Activated CD8-positive, alpha-beta memory T cell treated with anti-CD3 and anti-CD28 coated beads, Interleukin-2, amount 10 ng/mL, durations not matched to agents 7 days and 5 days (primary cell): ENCODE data around the gene FCHO2. TPM values are rescaled to one million over a fixed set of nuclear protein-coding genes. Genes with fewer than 3 reads are reported as not detected.
A peak's percentile ranks its signal among the peaks of the same experiment; 100 is the strongest.
"Not testable (repeated sequence)": the region's sequence is repeated elsewhere in the genome, so short reads cannot be mapped to it uniquely, and the experiment has no call there.

ENCODE experiments used
- ATAC-seq: fragments of 150-1000 bp; cut with Tn5 transposase; one replicate; pipeline ENCODE4 v1.10.0; 2021; ENCODE audit warnings: moderate library complexity
- CTCF ChIA-PET: fragments of 350-600 bp; sonication (Branson Sonifier 250); formaldehyde crosslinking; loops from one replicate; lab custom pipeline; 2021; ENCODE audit warnings: antibody characterized with exemption; lab: Charles Lee
- DNase-seq: peaks from one replicate; pipeline ENCODE4 v3.0.0-alpha.2; 2020
- H3K27ac Mint-ChIP-seq: one replicate; pipeline ENCODE4 v1.8.0; 2021; ENCODE audit warnings: mild to moderate bottlenecking, mixed read lengths
- H3K27me3 Mint-ChIP-seq: one replicate; pipeline ENCODE4 v1.8.0; 2021; ENCODE audit warnings: mixed read lengths
- H3K36me3 Mint-ChIP-seq: one replicate; pipeline ENCODE4 v1.8.0; 2021; ENCODE audit warnings: mild to moderate bottlenecking, mixed read lengths
- H3K4me1 Mint-ChIP-seq: one replicate; pipeline ENCODE4 v1.8.0; 2021; ENCODE audit warnings: mixed read lengths
- H3K4me3 Mint-ChIP-seq: one replicate; pipeline ENCODE4 v1.8.0; 2021; ENCODE audit warnings: mild to moderate bottlenecking, moderate library complexity, mixed read lengths
- H3K9me3 Mint-ChIP-seq: one replicate; pipeline ENCODE4 v1.8.0; 2022; ENCODE audit warnings: low read depth, mixed read lengths
- total RNA-seq, 2 experiments: library from RNA; stranded (reverse); gene quantifications; one replicate each; pipeline ENCODE4 v1.2.3, GENCODE V29; 2021

Gene FCHO2, protein sequence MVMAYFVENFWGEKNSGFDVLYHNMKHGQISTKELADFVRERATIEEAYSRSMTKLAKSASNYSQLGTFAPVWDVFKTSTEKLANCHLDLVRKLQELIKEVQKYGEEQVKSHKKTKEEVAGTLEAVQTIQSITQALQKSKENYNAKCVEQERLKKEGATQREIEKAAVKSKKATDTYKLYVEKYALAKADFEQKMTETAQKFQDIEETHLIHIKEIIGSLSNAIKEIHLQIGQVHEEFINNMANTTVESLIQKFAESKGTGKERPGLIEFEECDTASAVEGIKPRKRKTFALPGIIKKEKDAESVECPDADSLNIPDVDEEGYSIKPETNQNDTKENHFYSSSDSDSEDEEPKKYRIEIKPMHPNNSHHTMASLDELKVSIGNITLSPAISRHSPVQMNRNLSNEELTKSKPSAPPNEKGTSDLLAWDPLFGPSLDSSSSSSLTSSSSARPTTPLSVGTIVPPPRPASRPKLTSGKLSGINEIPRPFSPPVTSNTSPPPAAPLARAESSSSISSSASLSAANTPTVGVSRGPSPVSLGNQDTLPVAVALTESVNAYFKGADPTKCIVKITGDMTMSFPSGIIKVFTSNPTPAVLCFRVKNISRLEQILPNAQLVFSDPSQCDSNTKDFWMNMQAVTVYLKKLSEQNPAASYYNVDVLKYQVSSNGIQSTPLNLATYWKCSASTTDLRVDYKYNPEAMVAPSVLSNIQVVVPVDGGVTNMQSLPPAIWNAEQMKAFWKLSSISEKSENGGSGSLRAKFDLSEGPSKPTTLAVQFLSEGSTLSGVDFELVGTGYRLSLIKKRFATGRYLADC
- total RNA-seq: 1 to 10 TPM; 2.1 to 2.8 TPM

DNA sequence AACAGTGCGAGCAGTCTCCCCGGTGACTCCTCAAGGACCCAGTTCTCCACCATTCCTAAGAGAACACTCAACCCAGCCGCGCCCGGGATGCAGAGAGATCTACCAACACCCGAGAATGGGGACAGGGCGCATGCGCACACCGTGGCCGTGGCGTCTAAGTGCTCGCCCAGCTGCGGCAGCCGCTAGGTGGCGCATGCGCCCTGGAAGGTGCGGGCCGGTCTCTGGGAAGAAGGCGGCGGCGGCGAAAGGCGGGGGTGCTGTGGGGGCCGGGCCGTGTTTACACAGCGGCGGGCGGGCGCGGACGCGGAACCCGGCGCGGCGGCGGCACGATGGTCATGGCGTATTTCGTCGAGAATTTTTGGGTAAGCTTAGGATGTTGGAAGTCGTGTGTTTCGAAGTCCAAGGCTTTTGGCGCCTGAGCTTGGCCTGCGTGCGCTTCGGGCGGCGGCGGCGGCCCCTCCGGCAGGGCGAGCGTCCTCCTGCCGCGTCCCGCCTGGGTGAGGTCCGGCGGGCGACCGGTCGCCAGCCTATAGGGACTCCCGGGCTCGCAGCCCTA lies at the start of gene FCHO2:
FCHO2 (plus strand) TSS at position 274 of the 556 bp plus-strand sequence; CDS start at position 330, 56 bp downstream.
- CTCF ChIA-PET: interaction anchor here (0.8 to 2.6 kb wide), 8 partner anchors 12 to 495 kb away, joined by 3 to 17 read pairs (median 4); no protein-coding TSS in a partner anchor
- H3K36me3 Mint-ChIP-seq: peaks cover 4% of the 10 kb centered on the region
- no peaks in the 10 kb centered on the region for H3K9me3 Mint-ChIP-seq
- peak within 1 kb of the TSS; percentile 79 for H3K27ac Mint-ChIP-seq
- DNase-seq (peak; percentile 96), ATAC-seq (peak; percentile 93)
- H3K4me1 Mint-ChIP-seq: peaks cover 17% of the 10 kb centered on the region
- peaks cover 47% of the 10 kb centered on the region for H3K27me3 Mint-ChIP-seq
- peak within 1 kb of the TSS; percentile 90 for H3K4me3 Mint-ChIP-seq

DNA sequence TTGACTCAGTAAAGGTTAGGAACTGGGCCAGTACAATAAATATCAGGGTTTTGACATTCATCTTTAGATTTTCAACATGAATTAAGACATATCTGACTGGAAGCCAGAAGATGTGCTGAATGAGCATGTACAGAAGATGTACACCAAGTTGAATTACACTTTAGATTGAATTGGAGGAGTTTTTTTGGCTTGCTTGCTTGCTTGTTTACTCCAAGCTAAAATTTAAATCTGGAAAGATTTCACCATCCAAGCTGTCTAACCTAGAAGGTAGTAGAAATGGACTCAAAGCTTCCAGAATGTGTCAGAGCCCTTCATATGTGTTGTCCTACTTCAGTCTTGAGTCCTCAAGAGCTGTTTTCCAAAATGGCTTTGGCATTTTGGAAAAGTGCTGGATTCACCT lies 49.0 kb upstream of the FCHO2 start:
- Mint-ChIP-seq H3K27ac (no peak overlapping the region), H3K27me3 (no peaks in the 10 kb centered on the region), H3K4me1 (no peaks in the 10 kb centered on the region), H3K9me3 (no peaks in the 10 kb centered on the region), H3K4me3 (no peak overlapping the region), H3K36me3 (peaks cover 46% of the 10 kb centered on the region)
- CTCF ChIA-PET: no interaction called here
- DNase-seq (no peak), ATAC-seq (no peak)

DNA sequence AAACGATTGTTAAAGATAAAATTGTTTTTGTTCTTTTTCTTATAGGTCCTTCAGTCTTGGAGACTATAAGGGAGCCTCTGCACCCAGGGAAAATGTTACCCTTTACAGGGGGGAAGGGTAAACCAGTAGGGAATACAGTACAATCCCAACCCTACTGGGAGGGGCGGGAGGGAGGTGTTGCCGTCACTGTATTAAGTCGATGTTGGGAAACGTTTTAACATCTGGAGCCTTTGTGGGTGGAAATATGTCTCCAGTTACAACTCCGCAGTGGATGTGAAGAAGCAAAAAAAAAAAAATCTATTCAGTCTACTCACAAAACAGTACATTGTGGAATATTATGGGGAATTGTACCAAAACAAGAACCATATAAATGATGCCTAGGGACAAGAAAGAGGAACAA lies 47.2 kb upstream of the FCHO2 start:
- H3K27me3 Mint-ChIP-seq: no peaks in the 10 kb centered on the region
- no peaks in the 10 kb centered on the region for H3K4me1 Mint-ChIP-seq
- ATAC-seq (no peak), DNase-seq (no peak)
- no peak overlapping the region for H3K27ac Mint-ChIP-seq
- H3K36me3 Mint-ChIP-seq: peaks cover 34% of the 10 kb centered on the region
- CTCF ChIA-PET: no interaction called here
- no peaks in the 10 kb centered on the region for H3K9me3 Mint-ChIP-seq
- no peak overlapping the region for H3K4me3 Mint-ChIP-seq

DNA sequence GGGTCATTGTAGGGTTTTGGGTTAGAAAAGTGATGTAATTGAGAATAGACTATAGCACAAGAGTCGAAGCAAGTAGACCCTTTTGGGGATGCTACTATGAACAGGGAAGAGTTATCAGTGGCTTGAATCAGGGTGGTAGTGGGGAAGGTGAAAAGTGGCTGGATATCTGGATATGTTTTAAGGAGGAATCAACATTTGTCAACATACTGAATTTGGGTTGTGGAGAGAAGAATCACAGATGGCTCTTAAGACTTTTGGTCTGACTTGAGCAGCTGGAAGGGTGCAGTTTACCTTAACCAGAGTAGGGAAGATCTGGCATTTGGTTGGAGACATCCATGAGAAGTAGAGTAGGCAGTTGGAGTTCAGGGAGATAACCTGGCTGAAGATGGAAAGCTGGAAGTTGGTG lies 38.5 kb upstream of the FCHO2 start:
- Mint-ChIP-seq H3K36me3 (peaks cover 1% of the 10 kb centered on the region), H3K9me3 (no peaks in the 10 kb centered on the region), H3K27ac (no peak overlapping the region), H3K4me1 (no peaks in the 10 kb centered on the region), H3K4me3 (no peak overlapping the region), H3K27me3 (peaks cover 3% of the 10 kb centered on the region)
- CTCF ChIA-PET: no interaction called here
- no peak for DNase-seq
- no peak for ATAC-seq

GRCh38 chr5:72920690-72921502 lies 34.9 kb upstream of the FCHO2 start:
- Mint-ChIP-seq H3K36me3 (no peaks in the 10 kb centered on the region), H3K4me3 (no peak overlapping the region), H3K9me3 (no peaks in the 10 kb centered on the region), H3K4me1 (no peaks in the 10 kb centered on the region), H3K27ac (no peak overlapping the region), H3K27me3 (peaks cover 6% of the 10 kb centered on the region)
- CTCF ChIA-PET: no interaction called here
- no peak for DNase-seq
- no peak for ATAC-seq

DNA sequence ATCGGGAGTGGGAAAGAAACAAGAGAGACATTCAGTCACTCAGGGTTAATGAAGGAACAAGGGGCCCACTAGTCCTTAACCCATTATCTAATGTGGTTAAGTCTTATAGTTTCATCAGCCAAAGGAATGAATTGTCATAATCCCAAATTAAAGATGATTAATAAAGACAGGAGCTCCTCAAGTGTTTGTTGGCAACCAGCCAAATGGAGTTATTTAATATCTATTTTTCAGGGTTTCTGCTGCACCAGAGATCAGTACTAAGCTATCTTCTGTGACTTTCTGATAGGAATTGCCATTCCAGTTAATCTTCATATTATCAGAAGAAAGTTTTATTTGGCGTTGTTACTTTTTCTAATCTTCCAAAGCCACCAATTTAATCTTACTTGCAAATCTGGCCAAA lies 34.0 kb upstream of the FCHO2 start:
- no peaks in the 10 kb centered on the region for H3K9me3 Mint-ChIP-seq
- ATAC-seq (no peak), DNase-seq (no peak)
- H3K4me1 Mint-ChIP-seq: no peaks in the 10 kb centered on the region
- H3K4me3 Mint-ChIP-seq: no peak overlapping the region
- H3K36me3 Mint-ChIP-seq: no peaks in the 10 kb centered on the region
- peaks cover 6% of the 10 kb centered on the region for H3K27me3 Mint-ChIP-seq
- CTCF ChIA-PET: no interaction called here
- H3K27ac Mint-ChIP-seq: no peak overlapping the region

GRCh38 chr5:72922422-72922821 lies 33.4 kb upstream of the FCHO2 start:
- Mint-ChIP-seq H3K4me1 (no peaks in the 10 kb centered on the region), H3K9me3 (no peaks in the 10 kb centered on the region), H3K27me3 (peaks cover 10% of the 10 kb centered on the region), H3K36me3 (no peaks in the 10 kb centered on the region), H3K27ac (no peak overlapping the region), H3K4me3 (no peak overlapping the region)
- DNase-seq (no peak), ATAC-seq (no peak)
- CTCF ChIA-PET: no interaction called here

DNA sequence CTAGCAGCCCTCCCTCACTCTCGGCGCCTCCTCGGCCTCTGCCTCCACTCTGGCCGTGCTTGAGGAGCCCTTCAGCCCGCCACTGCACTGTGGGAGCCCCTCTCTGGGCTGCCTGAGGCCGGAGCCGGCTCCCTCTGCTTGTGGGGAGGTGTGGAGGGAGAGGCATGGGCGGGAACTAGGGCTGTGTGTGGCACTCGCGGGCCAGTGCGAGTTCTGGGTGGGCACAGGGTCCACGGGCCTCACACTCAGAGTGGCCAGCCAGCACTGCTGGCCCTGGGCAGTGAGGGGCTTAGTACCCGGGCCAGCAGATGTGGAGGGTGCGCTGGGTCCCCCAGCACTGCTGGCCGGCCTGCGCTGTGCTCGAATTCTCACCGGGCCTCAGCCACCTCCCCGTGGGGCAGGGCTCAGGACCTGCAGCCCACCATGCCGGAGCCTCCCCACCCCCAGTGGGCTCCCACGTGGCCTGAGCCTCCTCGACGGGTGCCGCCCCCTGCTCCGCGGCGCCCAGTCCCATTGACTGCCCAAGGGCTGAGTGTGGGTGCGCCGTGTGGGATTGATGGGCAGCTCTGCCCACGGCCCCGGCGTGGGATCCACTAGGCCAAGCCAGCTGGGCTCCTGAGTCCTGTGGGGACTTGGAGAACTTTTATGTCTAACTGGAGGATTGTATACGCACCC lies 30.4 kb upstream of the FCHO2 start:
- no peaks in the 10 kb centered on the region for H3K36me3 Mint-ChIP-seq
- ATAC-seq (no peak), DNase-seq (no peak)
- no peaks in the 10 kb centered on the region for H3K9me3 Mint-ChIP-seq
- peaks cover 21% of the 10 kb centered on the region for H3K27me3 Mint-ChIP-seq
- CTCF ChIA-PET: no interaction called here
- no peak overlapping the region for H3K27ac Mint-ChIP-seq
- no peak overlapping the region for H3K4me3 Mint-ChIP-seq
- no peaks in the 10 kb centered on the region for H3K4me1 Mint-ChIP-seq

DNA sequence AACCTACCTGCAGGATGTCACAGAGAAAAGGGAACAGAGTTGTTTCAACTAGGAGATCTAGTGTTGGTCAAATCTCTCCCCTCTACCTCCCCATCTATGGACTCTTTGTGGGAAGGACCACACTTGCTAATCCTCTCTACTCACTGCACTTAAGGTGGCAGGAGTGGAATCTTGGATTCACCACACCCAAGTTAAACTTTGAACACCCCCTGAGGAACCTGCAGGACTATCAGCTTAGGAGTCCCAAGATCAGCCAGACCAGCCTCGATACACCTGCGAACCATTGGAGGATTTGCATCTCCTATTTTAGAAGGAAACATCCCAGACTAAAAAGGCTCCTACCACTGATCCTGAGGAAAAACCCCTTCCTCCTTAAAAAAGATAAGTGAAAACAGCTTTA lies 23.2 kb upstream of the FCHO2 start:
- H3K27ac Mint-ChIP-seq, H3K36me3 Mint-ChIP-seq, DNase-seq, CTCF ChIA-PET, H3K9me3 Mint-ChIP-seq, H3K4me1 Mint-ChIP-seq, H3K4me3 Mint-ChIP-seq, ATAC-seq: not testable (repeated sequence)
- peaks cover 26% of the 10 kb centered on the region for H3K27me3 Mint-ChIP-seq

- H3K27ac Mint-ChIP-seq, H3K9me3 Mint-ChIP-seq, H3K4me3 Mint-ChIP-seq, H3K4me1 Mint-ChIP-seq, CTCF ChIA-PET, DNase-seq, H3K36me3 Mint-ChIP-seq, ATAC-seq: not testable (repeated sequence)
- H3K27me3 Mint-ChIP-seq: peaks cover 34% of the 10 kb centered on the region
Observed at GRCh38 chr5:72934953-72935725, 20.7 kb upstream of the FCHO2 start.

DNA sequence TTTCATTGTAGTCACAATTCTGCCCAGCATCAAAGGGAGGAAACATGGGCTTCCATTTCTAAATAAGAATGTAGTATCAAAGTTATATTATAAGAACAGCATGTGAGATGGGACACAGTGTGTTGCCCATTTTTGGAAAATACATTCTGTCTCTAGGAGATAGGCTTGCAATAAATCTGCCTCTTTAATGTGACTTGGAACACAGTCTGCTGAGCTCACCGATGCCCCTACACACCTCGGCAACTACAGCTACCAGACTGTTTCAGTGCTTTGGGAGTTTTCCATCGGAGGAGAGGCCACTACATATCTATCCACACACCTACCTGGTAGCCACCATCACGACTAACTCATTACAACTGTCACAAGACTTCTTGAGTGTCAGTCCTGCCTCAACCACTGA lies 18.9 kb upstream of the FCHO2 start:
- no peaks in the 10 kb centered on the region for H3K36me3 Mint-ChIP-seq
- peaks cover 32% of the 10 kb centered on the region for H3K27me3 Mint-ChIP-seq
- no peaks in the 10 kb centered on the region for H3K9me3 Mint-ChIP-seq
- no peak overlapping the region for H3K27ac Mint-ChIP-seq
- CTCF ChIA-PET: interaction anchor here (1.0 kb wide), 1 partner anchor 514 kb away, joined by 3 read pairs; no protein-coding TSS in a partner anchor
- H3K4me3 Mint-ChIP-seq: no peak overlapping the region
- H3K4me1 Mint-ChIP-seq: no peaks in the 10 kb centered on the region
- DNase-seq (no peak), ATAC-seq (no peak)

GRCh38 chr5:72937517-72938061 lies 18.3 kb upstream of the FCHO2 start:
- DNase-seq: no peak
- CTCF ChIA-PET: interaction anchor here (1.0 kb wide), 1 partner anchor 514 kb away, joined by 3 read pairs; no protein-coding TSS in a partner anchor
- Mint-ChIP-seq H3K36me3 (no peaks in the 10 kb centered on the region), H3K27ac (no peak overlapping the region), H3K4me1 (no peaks in the 10 kb centered on the region), H3K4me3 (no peak overlapping the region), H3K9me3 (no peaks in the 10 kb centered on the region), H3K27me3 (peaks cover 32% of the 10 kb centered on the region)
- ATAC-seq: no peak
